ENCODE data around the gene OR52E8.

Gene OR52E8

GRCh38 chr11:5857590-5857989, at the start of gene OR52E8:
Gene OR52E8 (minus strand): TSS chr11:5857690. CDS start chr11:5857690, 0 bp downstream.
- no peak for DNase-seq

- no peak for DNase-seq
Measured at GRCh38 chr11:5899534-5899933, 42.0 kb upstream of the OR52E8 start.

GRCh38 chr11:5892908-5893307, 35.4 kb upstream of the OR52E8 start, which contains the start of gene OR52E5:
Gene OR52E5 (plus strand): TSS chr11:5893208. CDS start chr11:5900777, 7,569 bp downstream.
- no peak for DNase-seq

GRCh38 chr11:5891216-5891800, 33.8 kb upstream of the OR52E8 start:
- no peak for DNase-seq

- DNase-seq: no peak
Measured at GRCh38 chr11:5887661-5888060, 30.2 kb upstream of the OR52E8 start.

- no peak for DNase-seq
Measured at GRCh38 chr11:5887172-5887571, 29.7 kb upstream of the OR52E8 start.

GRCh38 chr11:5881756-5882155, 24.3 kb upstream of the OR52E8 start:
- no peak for DNase-seq

GRCh38 chr11:5880329-5880728, 22.8 kb upstream of the OR52E8 start, which contains the start of gene OR52E4:
Gene OR52E4 (plus strand): TSS chr11:5880629. CDS start chr11:5884293, 3,664 bp downstream.
- no peak for DNase-seq

GRCh38 chr11:5878564-5878963, 21.1 kb upstream of the OR52E8 start:
- no peak for DNase-seq

GRCh38 chr11:5865826-5866225, 8.3 kb upstream of the OR52E8 start:
- no peak for DNase-seq

GRCh38 chr11:5851002-5851401, 6.5 kb downstream of the OR52E8 start:
- DNase-seq: no peak

- DNase-seq: no peak
Measured at GRCh38 chr11:5847711-5848110, 9.8 kb downstream of the OR52E8 start.

GRCh38 chr11:5846701-5847100, 10.8 kb downstream of the OR52E8 start:
- no peak for DNase-seq

- no peak for DNase-seq
Measured at GRCh38 chr11:5841797-5842196, 15.7 kb downstream of the OR52E8 start, which contains the start of gene OR52E6. Gene OR52E6 (minus strand): TSS chr11:5841897. CDS start chr11:5841897, 0 bp downstream.

GRCh38 chr11:5837695-5838094, 19.8 kb downstream of the OR52E8 start:
- DNase-seq: no peak

GRCh38 chr11:5833446-5833845, 24.0 kb downstream of the OR52E8 start:
- no peak for DNase-seq

GRCh38 chr11:5831196-5831829, 26.2 kb downstream of the OR52E8 start:
- DNase-seq: no peak

- DNase-seq: no peak
Measured at GRCh38 chr11:5818245-5818886, 39.1 kb downstream of the OR52E8 start.

GRCh38 chr11:5815534-5815933, 42.0 kb downstream of the OR52E8 start:
- no peak for DNase-seq

- no peak for DNase-seq
Measured at GRCh38 chr11:5809905-5810795, 47.3 kb downstream of the OR52E8 start.

GRCh38 chr11:5809122-5809519, 48.4 kb downstream of the OR52E8 start:
- DNase-seq: no peak

GRCh38 chr11:5808500-5809121, 48.9 kb downstream of the OR52E8 start, which contains the start of gene OR52N2:
Gene OR52N2 (plus strand): TSS chr11:5808924. CDS start chr11:5820336, 11,412 bp downstream.
- DNase-seq: peak; percentile 1

Data from NCI-H524 treated with DMSO at 0.1 percent for 48 hours (cell line).